GM18858 (cell line): ENCODE results near the gene LRRC25.
"Not testable (repeated sequence)": the region's sequence is repeated elsewhere in the genome, so short reads cannot be mapped to it uniquely, and the experiment has no call there.

Experiments
- ATAC-seq: cut with Tn5 transposase; IDR thresholded peaks from one replicate; pipeline ENCODE4 v1.9.1; 2021; ENCODE audit not compliant: unreplicated experiment

Gene LRRC25

GRCh38 chr19:18380843-18381242 lies 16.6 kb downstream of the LRRC25 start:
- ATAC-seq: no peak

DNA sequence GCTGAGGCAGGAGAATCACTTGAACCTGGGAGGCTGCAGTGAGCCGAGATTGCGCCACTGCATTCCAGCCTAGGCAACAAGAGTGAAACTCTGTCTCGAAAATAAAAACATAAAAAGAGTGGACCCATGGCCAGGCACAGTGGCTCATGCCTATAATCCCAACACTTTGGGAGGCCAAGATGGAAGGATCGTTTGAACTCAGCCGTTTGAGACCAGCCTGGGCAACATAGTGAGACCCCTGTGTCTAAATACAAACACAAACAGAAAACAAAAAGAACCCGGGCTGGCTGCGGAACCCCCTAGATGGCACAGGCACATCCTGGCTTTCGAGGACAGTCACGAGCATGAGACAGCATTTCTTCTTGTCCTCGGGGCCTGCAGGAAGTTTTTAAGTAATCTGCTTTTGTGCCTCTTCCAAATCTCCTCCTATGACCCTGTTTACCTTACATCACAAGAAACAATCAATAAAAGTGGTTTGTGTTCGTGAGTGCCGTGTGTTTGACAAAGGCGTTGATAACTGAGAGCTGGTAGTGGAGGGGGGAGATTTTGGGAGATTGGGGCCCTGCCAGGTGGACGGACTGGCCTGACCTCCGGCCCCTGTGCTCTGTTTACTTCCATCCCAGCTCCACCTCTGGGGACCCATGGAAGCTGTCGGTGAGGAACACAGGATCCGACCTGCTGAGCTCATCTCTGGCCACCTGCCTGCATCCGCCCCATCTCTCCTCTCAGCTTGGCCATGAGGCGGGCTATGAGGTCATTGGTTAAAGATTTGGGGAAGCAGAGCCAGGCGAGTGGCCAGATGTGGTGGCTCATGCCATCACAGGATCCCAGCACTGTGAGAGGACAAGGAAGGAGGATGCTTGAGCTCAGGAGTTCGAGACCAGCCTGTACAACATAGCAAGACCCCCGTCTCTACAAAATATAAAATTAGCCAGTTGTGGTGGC lies 17.3 kb downstream of the LRRC25 start:
- no peak for ATAC-seq

DNA sequence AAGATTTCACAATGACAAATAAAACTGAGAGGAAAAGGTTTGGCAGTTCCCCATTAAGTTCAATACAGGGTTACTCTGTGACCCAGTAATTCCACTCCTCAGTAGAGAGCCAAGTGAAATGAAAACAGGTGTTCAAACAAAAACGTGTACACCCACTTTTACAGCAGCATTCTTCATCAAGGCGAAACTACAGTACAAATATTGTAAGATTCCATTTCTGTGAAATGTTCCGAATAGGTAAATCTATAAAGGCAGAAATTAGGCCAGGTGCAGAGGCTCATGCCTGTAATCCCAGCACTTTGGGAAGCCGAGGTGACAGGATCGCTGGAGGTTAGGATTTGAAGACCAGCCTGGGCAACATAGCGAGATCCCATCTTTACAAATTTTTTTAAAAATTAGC lies 20.4 kb downstream of the LRRC25 start:
- ATAC-seq: no peak

DNA sequence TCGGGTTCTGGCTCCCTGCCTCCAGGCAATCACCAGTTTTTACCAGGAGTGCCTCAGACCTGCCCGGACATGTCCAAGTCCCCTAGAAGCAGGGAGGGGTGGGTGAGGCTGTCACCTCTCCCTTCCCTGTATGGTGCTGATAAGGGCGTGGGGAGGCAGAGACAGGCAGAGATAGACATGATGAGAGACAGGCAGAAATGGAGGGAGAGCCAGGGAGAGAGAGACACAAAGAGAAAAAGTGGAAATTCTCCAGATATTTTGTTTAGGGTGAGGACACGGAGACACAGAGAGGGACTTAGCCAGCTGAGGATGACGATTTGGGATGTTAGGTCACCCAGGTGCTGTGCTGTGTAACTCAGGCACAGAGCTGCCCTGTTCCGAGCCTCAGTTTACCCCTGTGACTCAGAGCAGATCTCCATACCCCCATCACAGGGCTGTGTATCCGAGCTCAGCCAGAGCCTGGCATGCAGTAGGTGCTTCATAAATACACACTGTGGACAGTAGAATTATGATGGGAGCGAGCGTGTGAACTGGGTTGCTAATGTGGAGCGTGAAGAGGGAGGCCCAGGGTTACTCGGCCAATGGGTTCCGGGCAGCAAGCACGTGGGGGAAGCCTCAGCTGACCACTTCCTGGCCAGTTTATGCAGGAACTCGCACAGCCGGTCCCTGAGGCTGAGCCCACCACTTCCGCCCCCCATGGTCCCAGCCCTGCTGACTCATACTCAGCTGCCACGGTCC lies 23.4 kb downstream of the LRRC25 start:
- no peak for ATAC-seq

GRCh38 chr19:18373407-18373891 lies 24.0 kb downstream of the LRRC25 start:
- no peak for ATAC-seq

GRCh38 chr19:18368504-18369222 lies 28.8 kb downstream of the LRRC25 start:
- ATAC-seq: no peak

DNA sequence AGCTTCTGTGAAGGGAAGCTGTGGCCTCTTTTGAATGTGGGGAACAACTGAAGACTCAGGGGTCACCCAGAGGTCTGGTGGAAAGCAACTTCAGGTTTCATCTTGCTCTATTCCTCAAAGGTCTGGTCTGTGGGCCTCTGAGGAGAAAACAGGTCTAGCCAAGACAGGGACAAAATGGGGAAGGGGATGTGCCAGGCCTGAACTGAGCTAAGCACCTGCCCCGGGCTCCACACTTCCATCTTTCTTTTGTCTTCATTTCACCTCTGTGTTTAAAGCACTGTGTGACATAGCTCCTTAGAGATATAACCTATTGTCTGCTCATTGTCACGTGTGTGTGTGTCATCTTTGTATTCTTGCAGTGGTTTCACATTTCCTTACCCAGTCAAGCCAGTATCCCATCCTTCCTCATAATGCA lies 31.4 kb downstream of the LRRC25 start:
- ATAC-seq: no peak

GRCh38 chr19:18364826-18365528 lies 32.4 kb downstream of the LRRC25 start:
- no peak for ATAC-seq

DNA sequence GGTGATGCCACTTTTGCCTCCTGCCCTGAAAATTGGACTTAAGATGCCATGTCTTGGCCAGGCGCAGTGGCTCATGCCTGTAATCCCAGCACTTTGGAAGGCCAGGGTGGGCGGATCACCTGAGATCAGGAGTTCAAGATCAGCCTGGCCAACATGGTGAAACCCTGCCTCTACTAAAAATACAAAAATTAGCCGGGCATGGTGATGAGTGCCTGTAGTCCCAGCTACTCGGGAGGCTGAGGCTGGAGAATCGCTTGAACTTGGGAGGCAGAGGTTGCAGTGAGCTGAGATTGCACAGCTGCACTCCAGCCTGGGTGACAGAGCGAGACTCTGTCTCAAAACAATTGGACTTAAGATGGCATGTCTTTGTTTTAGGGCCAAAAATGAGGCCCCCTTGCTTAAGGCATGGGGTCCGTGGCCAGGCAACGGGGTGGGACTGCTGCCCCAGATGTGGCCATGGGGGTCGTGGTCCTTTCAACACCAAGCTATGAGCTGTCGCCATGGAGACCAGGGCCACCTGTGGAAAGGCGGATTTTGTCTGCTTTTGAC lies 33.1 kb downstream of the LRRC25 start:
- not testable (repeated sequence) for ATAC-seq

DNA sequence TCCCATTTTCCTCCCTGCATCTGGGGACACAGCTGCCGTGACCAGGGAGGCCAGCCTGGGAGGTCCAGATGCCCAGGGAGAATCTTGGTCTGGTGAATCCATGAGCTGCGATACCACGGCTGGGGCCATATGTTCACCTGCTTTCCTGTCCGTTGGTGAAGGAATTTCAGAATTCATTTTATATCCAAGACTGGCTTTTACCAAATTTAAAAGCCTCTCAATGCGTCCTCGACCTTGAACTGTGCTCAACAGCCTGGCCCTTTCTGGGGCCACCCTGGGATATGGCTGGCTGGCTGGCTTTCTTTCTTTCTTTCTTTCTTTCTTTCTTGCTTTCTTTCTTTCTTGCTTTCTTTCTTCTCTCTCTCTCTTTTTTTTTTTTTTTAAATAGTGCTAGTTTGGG lies 33.6 kb downstream of the LRRC25 start:
- no peak for ATAC-seq

- ATAC-seq: no peak
Observed at GRCh38 chr19:18362934-18363542, 34.4 kb downstream of the LRRC25 start.

DNA sequence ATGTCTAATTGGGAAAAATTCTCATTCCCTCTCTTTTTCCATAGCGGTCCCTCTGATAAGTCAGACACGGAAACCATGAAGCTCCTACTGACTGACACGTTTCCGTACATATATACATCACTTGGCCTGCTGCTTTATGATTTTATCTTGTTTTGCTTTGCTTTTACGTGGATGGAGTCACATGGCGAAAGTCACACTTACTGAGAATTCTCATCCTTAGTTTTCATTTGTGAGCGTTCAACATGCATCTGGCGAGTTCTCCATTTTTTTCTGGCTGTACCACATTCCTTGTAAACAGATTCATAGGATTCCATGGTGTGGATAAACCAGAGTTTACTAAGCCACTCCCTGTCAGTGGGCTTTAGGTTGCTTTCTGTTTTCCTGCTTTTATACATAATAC lies 35.8 kb downstream of the LRRC25 start:
- no peak for ATAC-seq

- ATAC-seq: no peak
Observed at GRCh38 chr19:18357041-18357440, 40.4 kb downstream of the LRRC25 start.

- ATAC-seq: not testable (repeated sequence)
Observed at GRCh38 chr19:18354743-18355142, 42.7 kb downstream of the LRRC25 start.

GRCh38 chr19:18353378-18354005 lies 43.9 kb downstream of the LRRC25 start:
- no peak for ATAC-seq

DNA sequence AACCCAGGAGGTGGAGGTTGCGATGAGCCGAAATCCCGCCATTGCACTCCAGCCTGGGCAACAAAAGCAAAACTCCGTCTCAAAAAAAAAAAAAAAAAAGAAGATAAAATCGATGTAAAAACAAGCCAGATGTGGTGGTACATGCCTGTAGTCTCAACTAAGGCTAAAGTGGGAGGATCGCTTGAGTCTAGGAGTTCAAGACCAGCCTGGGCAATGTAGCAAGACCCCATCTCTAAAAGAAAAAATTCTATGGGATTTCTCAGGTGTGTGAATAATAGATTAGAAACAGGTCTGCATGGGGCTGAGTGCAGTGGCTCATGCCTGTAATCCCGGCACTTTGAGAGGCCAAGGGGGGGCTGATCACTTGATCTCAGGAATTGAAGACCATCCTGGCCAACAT lies 45.9 kb downstream of the LRRC25 start:
- no peak for ATAC-seq

DNA sequence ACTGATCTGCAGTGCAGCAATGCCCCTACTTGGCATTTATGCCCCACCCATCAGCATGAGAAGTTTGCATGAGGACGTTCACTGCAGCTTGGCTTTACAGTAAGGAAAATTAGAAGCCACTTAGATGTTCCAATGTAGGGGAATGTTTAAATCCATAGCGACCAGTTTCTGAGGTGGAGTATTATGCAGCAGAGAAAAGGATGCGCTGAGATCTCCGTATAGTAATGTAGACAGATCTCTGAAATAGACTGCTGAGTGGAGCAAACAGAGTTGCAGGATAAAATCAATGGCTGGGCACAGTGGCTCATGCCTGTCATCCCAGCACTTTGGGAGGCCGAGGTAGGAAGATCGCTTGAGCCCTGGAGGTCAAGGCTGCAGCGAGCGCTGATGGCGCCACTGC lies 46.9 kb downstream of the LRRC25 start:
- ATAC-seq: no peak

DNA sequence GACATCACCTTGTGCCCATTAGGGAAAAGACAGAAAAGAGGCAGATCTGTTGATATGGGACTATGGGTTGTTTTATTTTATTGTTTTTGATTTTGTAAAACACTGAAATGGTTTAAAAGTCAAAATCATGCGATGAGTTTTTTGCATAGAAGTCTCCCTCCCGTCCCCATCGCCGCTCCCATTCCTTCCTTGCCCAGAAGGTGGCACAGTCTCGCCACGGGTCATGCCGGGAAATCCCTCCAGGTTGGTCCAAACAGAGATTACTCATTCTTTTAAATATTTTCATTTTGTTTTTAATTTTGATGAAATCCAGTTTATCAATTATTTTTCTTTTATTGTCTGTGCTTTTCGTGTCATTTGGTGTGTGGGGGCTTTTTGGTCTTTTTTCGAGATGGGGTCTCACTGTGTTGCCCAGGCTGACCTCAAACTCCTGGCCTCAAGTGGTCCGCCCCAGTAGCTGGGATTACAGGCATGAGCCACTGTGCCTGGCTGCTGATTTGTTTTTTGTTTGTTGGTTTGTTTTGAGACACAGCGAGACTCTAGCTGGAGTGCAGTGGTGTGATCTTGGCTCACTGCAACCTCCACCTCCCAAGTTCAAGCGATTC lies 47.8 kb downstream of the LRRC25 start:
- no peak for ATAC-seq

DNA sequence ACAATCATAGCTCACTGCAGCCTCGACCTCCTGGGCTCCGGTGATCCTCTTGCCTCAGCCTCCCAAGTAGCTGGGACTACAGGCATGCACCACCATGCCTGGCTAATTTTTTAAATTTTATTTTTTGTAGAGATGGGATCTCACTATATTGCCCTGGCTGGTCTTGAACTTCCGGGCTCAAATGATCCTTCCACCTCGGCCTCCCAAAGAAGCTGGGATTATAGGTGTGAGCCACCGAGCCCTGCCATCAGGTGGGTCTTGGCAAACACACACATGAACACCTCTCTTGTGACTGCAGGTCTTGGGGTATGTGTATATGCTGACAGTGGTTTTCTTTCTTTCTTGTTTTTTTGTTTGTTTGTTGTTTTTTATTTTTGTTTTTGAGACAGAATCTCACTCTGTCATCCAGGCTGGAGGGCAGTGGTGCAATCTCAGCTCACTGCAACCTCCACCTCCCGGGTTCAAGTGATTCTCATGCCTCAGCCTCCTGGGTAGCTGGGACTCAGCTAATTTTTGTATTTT lies 48.5 kb downstream of the LRRC25 start:
- ATAC-seq: not testable (repeated sequence)
